T47D (cell line): ENCODE results near the gene MAST4.
"Not testable (repeated sequence)": the region's sequence is repeated elsewhere in the genome, so short reads cannot be mapped to it uniquely, and the experiment has no call there.

Experiments used
- DNase-seq, 2 experiments: peaks; one replicate each; pipeline versions ENCODE4 v3.0.0 to v3.0.0-alpha.2; 2011 to 2012; ENCODE audit warnings: low read depth in 1 of 2, low spot score in 1 of 2
- JUND ChIP-seq: IDR thresholded peaks from 2 replicates; pipeline ENCODE4 v1.6.1; 2012; ENCODE audit warnings: low read depth
- in situ Hi-C: cut with HindIII; loops from 2 replicates; pipeline ENCODE4 v1.10.0; 2016; ENCODE audit warnings: low sequenced_read_pairs, low pct_unique_long_range_greater_than_20kb

MAST4 gene

GRCh38 chr5:66737096-66737495 lies 140.9 kb downstream of the MAST4 start:
- DNase-seq = no peak
- no peak for TF ChIP-seq JUND
- in situ Hi-C loops = no loop called here

GRCh38 chr5:66738136-66738535 lies 141.9 kb downstream of the MAST4 start:
- no peak for TF ChIP-seq JUND
- in situ Hi-C loops = no loop called here
- DNase-seq = no peak

- DNase-seq = no peak
- in situ Hi-C loops = no loop called here
- TF ChIP-seq JUND = no peak
Observed at GRCh38 chr5:66739021-66739420, 142.8 kb downstream of the MAST4 start.

- no peak for DNase-seq
- in situ Hi-C loops = no loop called here
- TF ChIP-seq JUND = no peak
Observed at GRCh38 chr5:66739951-66740350, 143.8 kb downstream of the MAST4 start.

GRCh38 chr5:66741394-66741793 lies 145.2 kb downstream of the MAST4 start:
- TF ChIP-seq JUND = 0 out of 2 replicates have a peak, but pooled peaks have one; percentile 10
- DNase-seq = peak; percentile 31 to 97
- in situ Hi-C loops = no loop called here

GRCh38 chr5:66742083-66742895 lies 146.1 kb downstream of the MAST4 start:
- in situ Hi-C loops = no loop called here
- DNase-seq = peak; percentile 18 to 88
- TF ChIP-seq JUND = no peak

- no peak for DNase-seq
- in situ Hi-C loops = no loop called here
- TF ChIP-seq JUND = no peak
Observed at GRCh38 chr5:66742896-66743247, 146.7 kb downstream of the MAST4 start.

- no peak for DNase-seq
- in situ Hi-C loops = no loop called here
- no peak for TF ChIP-seq JUND
Observed at GRCh38 chr5:66743344-66743743, 147.2 kb downstream of the MAST4 start.

GRCh38 chr5:66744040-66744439 lies 147.8 kb downstream of the MAST4 start:
- in situ Hi-C loops = no loop called here
- no peak for TF ChIP-seq JUND
- no peak for DNase-seq

- in situ Hi-C loops = no loop called here
- TF ChIP-seq JUND = no peak
- DNase-seq = no peak
Observed at GRCh38 chr5:66745297-66745696, 149.1 kb downstream of the MAST4 start.

- in situ Hi-C loops = no loop called here
- no peak for TF ChIP-seq JUND
- no peak for DNase-seq
Observed at GRCh38 chr5:66747607-66748006, 151.4 kb downstream of the MAST4 start.

- in situ Hi-C loops = not testable (repeated sequence)
Observed at GRCh38 chr5:66752668-66753067, 156.5 kb downstream of the MAST4 start.

GRCh38 chr5:66757219-66757833 lies 161.1 kb downstream of the MAST4 start:
- in situ Hi-C loops = no loop called here
- no peak for TF ChIP-seq JUND
- DNase-seq = peak; percentile 35 to 82

More at GRCh38 chr5:66752668-66753067, 156.5 kb downstream of the MAST4 start:
- not testable (repeated sequence) for DNase-seq

GRCh38 chr5:66757834-66758371 lies 161.7 kb downstream of the MAST4 start:
- no peak for DNase-seq
- in situ Hi-C loops = no loop called here

More at GRCh38 chr5:66757834-66758371, 161.7 kb downstream of the MAST4 start:
- TF ChIP-seq JUND = no peak
